Esophagus muscularis mucosa (tissue), 3 donors: ENCODE results near the gene GMFB.

Source experiments
- POLR2A ChIP-seq: fragments of 450-650 bp; IDR thresholded peaks from one replicate; pipeline ENCODE4 v1.6.1; 2017; ENCODE audit warnings: antibody characterized with exemption, moderate library complexity, mild to moderate bottlenecking, low read depth
- POLR2AphosphoS5 ChIP-seq, 2 donors: sonication (generic); formaldehyde crosslinking; IDR thresholded peaks; one replicate each; pipeline ENCODE4 v1.6.1; 2017; ENCODE audit warnings: antibody characterized with exemption in 2 of 2
- TF ChIP-seq, protein P1 (sequence below), 3 experiments: fragments of 200-600 bp in 2 of 3; fragments of 450-650 bp in 1 of 3; sonication (generic) in 2 of 3; IDR thresholded peaks; one replicate each; pipeline ENCODE4 v1.5.1; 2017 to 2019; ENCODE audit warnings: antibody characterized with exemption in 3 of 3, mild to moderate bottlenecking in 2 of 3, moderate library complexity in 1 of 3

DNA sequence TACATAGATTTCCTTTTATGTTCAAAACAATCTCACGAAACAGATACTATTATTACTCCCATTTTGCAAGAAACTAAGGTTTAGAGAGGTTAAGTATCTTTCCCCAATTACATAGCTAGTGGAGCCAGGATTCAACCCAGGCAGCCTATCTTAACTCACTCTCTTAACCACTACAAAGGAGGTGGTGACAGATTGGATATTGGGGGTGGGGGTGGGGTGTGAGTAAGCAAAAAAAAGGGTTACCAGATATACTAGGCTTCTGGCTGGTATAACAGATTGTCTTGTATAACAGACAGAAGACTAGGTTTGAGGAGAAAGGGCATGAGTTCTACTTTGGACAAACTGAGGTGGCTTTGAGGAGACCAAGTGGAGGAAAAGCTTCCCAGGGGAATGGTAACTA lies 2.1 kb downstream of the GMFB start:
- TF ChIP-seq POLR2A (no peak), POLR2AphosphoS5 (IDR thresholded peaks at IDR 0.05) (no peak)
- TF ChIP-seq, protein P1, sequence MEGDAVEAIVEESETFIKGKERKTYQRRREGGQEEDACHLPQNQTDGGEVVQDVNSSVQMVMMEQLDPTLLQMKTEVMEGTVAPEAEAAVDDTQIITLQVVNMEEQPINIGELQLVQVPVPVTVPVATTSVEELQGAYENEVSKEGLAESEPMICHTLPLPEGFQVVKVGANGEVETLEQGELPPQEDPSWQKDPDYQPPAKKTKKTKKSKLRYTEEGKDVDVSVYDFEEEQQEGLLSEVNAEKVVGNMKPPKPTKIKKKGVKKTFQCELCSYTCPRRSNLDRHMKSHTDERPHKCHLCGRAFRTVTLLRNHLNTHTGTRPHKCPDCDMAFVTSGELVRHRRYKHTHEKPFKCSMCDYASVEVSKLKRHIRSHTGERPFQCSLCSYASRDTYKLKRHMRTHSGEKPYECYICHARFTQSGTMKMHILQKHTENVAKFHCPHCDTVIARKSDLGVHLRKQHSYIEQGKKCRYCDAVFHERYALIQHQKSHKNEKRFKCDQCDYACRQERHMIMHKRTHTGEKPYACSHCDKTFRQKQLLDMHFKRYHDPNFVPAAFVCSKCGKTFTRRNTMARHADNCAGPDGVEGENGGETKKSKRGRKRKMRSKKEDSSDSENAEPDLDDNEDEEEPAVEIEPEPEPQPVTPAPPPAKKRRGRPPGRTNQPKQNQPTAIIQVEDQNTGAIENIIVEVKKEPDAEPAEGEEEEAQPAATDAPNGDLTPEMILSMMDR (IDR thresholded peaks at IDR 0.05), result no peak
